ENCODE data around the gene HAND1.
A peak's percentile ranks its signal among the peaks of the same experiment; 100 is the strongest.

Gene HAND1

GRCh38 chr5:154523104-154523503 lies 45.1 kb upstream of the HAND1 start:
- peaks cover 41% of the 10 kb centered on the region for H3K27me3 Mint-ChIP-seq (ENCODE audit: low read depth, poor library complexity)
- no peaks in the 10 kb centered on the region for H3K9me3 Mint-ChIP-seq
- TF ChIP-seq CTCF (IDR thresholded peaks at IDR 0.05): no peak
- DNase-seq: no peak
- peaks cover 53% of the 10 kb centered on the region for H3K4me1 Mint-ChIP-seq
- no peaks in the 10 kb centered on the region for H3K36me3 Mint-ChIP-seq (ENCODE audit: low read depth)
- H3K4me3 Mint-ChIP-seq: no peak overlapping the region
- no peak overlapping the region for H3K27ac Mint-ChIP-seq

GRCh38 chr5:154522284-154522683 lies 44.3 kb upstream of the HAND1 start:
- Mint-ChIP-seq H3K36me3 (ENCODE audit: low read depth) (no peaks in the 10 kb centered on the region), H3K27me3 (ENCODE audit: low read depth, poor library complexity) (peaks cover 40% of the 10 kb centered on the region), H3K4me3 (no peak overlapping the region), H3K4me1 (peaks cover 53% of the 10 kb centered on the region), H3K9me3 (no peaks in the 10 kb centered on the region), H3K27ac (no peak overlapping the region)
- no peak for TF ChIP-seq CTCF (IDR thresholded peaks at IDR 0.05)
- no peak for DNase-seq

GRCh38 chr5:154521756-154522155 lies 43.7 kb upstream of the HAND1 start:
- Mint-ChIP-seq H3K4me3 (no peak overlapping the region), H3K9me3 (no peaks in the 10 kb centered on the region), H3K27ac (no peak overlapping the region), H3K27me3 (ENCODE audit: low read depth, poor library complexity) (peaks cover 40% of the 10 kb centered on the region), H3K36me3 (ENCODE audit: low read depth) (no peaks in the 10 kb centered on the region), H3K4me1 (peaks cover 50% of the 10 kb centered on the region)
- no peak for TF ChIP-seq CTCF (IDR thresholded peaks at IDR 0.05)
- DNase-seq: no peak

GRCh38 chr5:154520861-154521453 lies 42.9 kb upstream of the HAND1 start:
- Mint-ChIP-seq H3K36me3 (ENCODE audit: low read depth) (no peaks in the 10 kb centered on the region), H3K27me3 (ENCODE audit: low read depth, poor library complexity) (peaks cover 40% of the 10 kb centered on the region), H3K9me3 (no peaks in the 10 kb centered on the region), H3K27ac (no peak overlapping the region), H3K4me3 (peak overlapping the region; percentile 74), H3K4me1 (peaks cover 42% of the 10 kb centered on the region)
- peak; percentile 69 for DNase-seq
- TF ChIP-seq CTCF (IDR thresholded peaks at IDR 0.05): peak; percentile 74

GRCh38 chr5:154519359-154519758 lies 41.3 kb upstream of the HAND1 start:
- H3K9me3 Mint-ChIP-seq: no peaks in the 10 kb centered on the region
- peaks cover 33% of the 10 kb centered on the region for H3K4me1 Mint-ChIP-seq
- DNase-seq: no peak
- no peak for TF ChIP-seq CTCF (IDR thresholded peaks at IDR 0.05)
- peaks cover 46% of the 10 kb centered on the region for H3K27me3 Mint-ChIP-seq (ENCODE audit: low read depth, poor library complexity)
- H3K4me3 Mint-ChIP-seq: no peak overlapping the region
- no peaks in the 10 kb centered on the region for H3K36me3 Mint-ChIP-seq (ENCODE audit: low read depth)
- H3K27ac Mint-ChIP-seq: no peak overlapping the region

- no peak for DNase-seq
- H3K27me3 Mint-ChIP-seq (ENCODE audit: low read depth, poor library complexity): peaks cover 53% of the 10 kb centered on the region
- TF ChIP-seq CTCF (IDR thresholded peaks at IDR 0.05): no peak
- H3K4me1 Mint-ChIP-seq: peaks cover 24% of the 10 kb centered on the region
- H3K4me3 Mint-ChIP-seq: no peak overlapping the region
- H3K9me3 Mint-ChIP-seq: no peaks in the 10 kb centered on the region
- no peak overlapping the region for H3K27ac Mint-ChIP-seq
- H3K36me3 Mint-ChIP-seq (ENCODE audit: low read depth): no peaks in the 10 kb centered on the region
Measured at GRCh38 chr5:154518438-154518867, 40.4 kb upstream of the HAND1 start.

Measured in nephron progenitor cell (in vitro differentiated cells).